Activated T-cell treated with anti-CD3 and anti-CD28 coated beads, Interleukin-2, amount 50 U/mL, for 1 hour (primary cell): ENCODE measurements around the gene GRM4.

ENCODE experiments used
- DNase-seq: peaks from one replicate; pipeline ENCODE4 v3.0.0-alpha.2; 2020

Gene GRM4

GRCh38 chr6:34157236-34157830 lies 11.4 kb upstream of the GRM4 start:
- no peak for DNase-seq

GRCh38 chr6:34155471-34156300 lies 9.8 kb upstream of the GRM4 start:
- no peak for DNase-seq

- peak; percentile 81 for DNase-seq
Observed at GRCh38 chr6:34154668-34155447, 9.0 kb upstream of the GRM4 start.

- DNase-seq = no peak
Observed at GRCh38 chr6:34152806-34153520, 7.1 kb upstream of the GRM4 start.

- DNase-seq = no peak
Observed at GRCh38 chr6:34152042-34152524, 6.2 kb upstream of the GRM4 start.

GRCh38 chr6:34151321-34152041 lies 5.6 kb upstream of the GRM4 start:
- DNase-seq = no peak

GRCh38 chr6:34150766-34151165 lies 4.9 kb upstream of the GRM4 start:
- no peak for DNase-seq

- no peak for DNase-seq
Observed at GRCh38 chr6:34149831-34150400, 4.0 kb upstream of the GRM4 start.

- DNase-seq = no peak
Observed at GRCh38 chr6:34149452-34149810, 3.5 kb upstream of the GRM4 start.

- no peak for DNase-seq
Observed at GRCh38 chr6:34148631-34149451, 3.0 kb upstream of the GRM4 start.

GRCh38 chr6:34147906-34148630 lies 2.2 kb upstream of the GRM4 start:
- no peak for DNase-seq

- DNase-seq = no peak
Observed at GRCh38 chr6:34146801-34147592, 1.1 kb upstream of the GRM4 start.

- peak; percentile 46 for DNase-seq
Observed at GRCh38 chr6:34145161-34146020, 496 bp downstream of the GRM4 start.

- DNase-seq = no peak
Observed at GRCh38 chr6:34144581-34145160, 1.2 kb downstream of the GRM4 start.

GRCh38 chr6:34143884-34144580 lies 1.9 kb downstream of the GRM4 start:
- peak; percentile 59 for DNase-seq

GRCh38 chr6:34143196-34143883 lies 2.5 kb downstream of the GRM4 start:
- DNase-seq = no peak
